Sigmoid colon (tissue), 7 donors: ENCODE measurements around the gene TRPV5. TPM values are rescaled to one million over a fixed set of nuclear protein-coding genes. Genes with fewer than 3 reads are reported as not detected.
A peak's percentile ranks its signal among the peaks of the same experiment; 100 is the strongest.

Experiments
- DNase-seq: peaks from one replicate; pipeline ENCODE4 v3.0.0-alpha.2; 2019
- H3K27ac ChIP-seq, 4 donors: fragments of 200-600 bp; sonication (generic); one replicate each; pipeline ENCODE4 v1.5.1; 2016 to 2019; ENCODE audit warnings: mild to moderate bottlenecking in 1 of 4
- H3K27me3 ChIP-seq, 3 donors: fragments of 200-600 bp; sonication (generic); one replicate each; pipeline ENCODE4 v1.5.1; 2019; ENCODE audit warnings: mild to moderate bottlenecking in 1 of 3
- H3K36me3 ChIP-seq, 4 donors: fragments of 200-600 bp; sonication (generic); one replicate each; pipeline ENCODE4 v1.5.1; 2016 to 2019
- H3K4me1 ChIP-seq, 4 donors: fragments of 200-600 bp; sonication (generic); one replicate each; pipeline ENCODE4 v1.5.1; 2017 to 2019
- H3K4me3 ChIP-seq, 4 donors: fragments of 200-600 bp; sonication (generic); one replicate each; pipeline ENCODE4 v1.5.1; 2017 to 2019; ENCODE audit warnings: mild to moderate bottlenecking in 2 of 4, moderate library complexity in 1 of 4
- H3K9me3 ChIP-seq, 4 donors: fragments of 200-600 bp in 3 of 4; sonication (generic) in 3 of 4; one replicate each; pipeline versions ENCODE4 v1.5.1 to v1.6.1; 2013 to 2019
- EP300 ChIP-seq, 4 donors: sonication (generic); formaldehyde crosslinking; IDR thresholded peaks; one replicate each; pipeline ENCODE4 v1.6.1; 2017; ENCODE audit warnings: antibody characterized with exemption in 4 of 4
- POLR2A ChIP-seq, 2 donors: fragments of 450-650 bp; IDR thresholded peaks; one replicate each; pipeline ENCODE4 v1.6.1; 2016; ENCODE audit warnings: antibody characterized with exemption in 2 of 2, mild to moderate bottlenecking in 2 of 2, moderate library complexity in 2 of 2
- POLR2AphosphoS5 ChIP-seq, 4 donors: sonication (generic); formaldehyde crosslinking; IDR thresholded peaks; one replicate each; pipeline ENCODE4 v1.6.1; 2017; ENCODE audit warnings: antibody characterized with exemption in 4 of 4
- WGBS, 2 donors: extraction: QIAGEN DNeasy Blood & Tissue Kit; methylation state at CpG; one replicate each; pipeline ENCODE4 v1.1.7; 2013; 5-methylcytosine and 5-hydroxymethylcytosine counted together
- intact Hi-C: fragments of 100-400 bp; cut with DNase I; formaldehyde crosslinking; loops from one replicate; pipeline ENCODE4 v1.15.1; 2023
- polyA plus RNA-seq, 3 donors: library from polyadenylated mRNA; stranded (reverse); fragments of 200-250 nt; gene quantifications; one replicate each; pipeline ENCODE4 v1.2.3, GENCODE V29; 2013
- total RNA-seq, 4 donors: library from RNA; depleted of rRNA; stranded (reverse); fragments of >200 nt; gene quantifications; one replicate each; pipeline ENCODE4 v1.1.0, GENCODE V29; 2016
- TF ChIP-seq, protein P1 (sequence below), 4 experiments: fragments of 450-650 bp in 3 of 4; fragments of 200-600 bp in 1 of 4; IDR thresholded peaks; one replicate each; pipeline ENCODE4 v1.5.1; 2016 to 2019; ENCODE audit warnings: antibody characterized with exemption in 4 of 4, mild to moderate bottlenecking in 3 of 4, moderate library complexity in 2 of 4
- donor health status: healthy with polysubstance abuse.
- donor health status: Bipolar disorder and iron deficiency.
- donor health status: healthy.

Gene TRPV5
- total and polyA plus RNA-seq, 7 donors: 0.03 TPM; not detected in 6

DNA sequence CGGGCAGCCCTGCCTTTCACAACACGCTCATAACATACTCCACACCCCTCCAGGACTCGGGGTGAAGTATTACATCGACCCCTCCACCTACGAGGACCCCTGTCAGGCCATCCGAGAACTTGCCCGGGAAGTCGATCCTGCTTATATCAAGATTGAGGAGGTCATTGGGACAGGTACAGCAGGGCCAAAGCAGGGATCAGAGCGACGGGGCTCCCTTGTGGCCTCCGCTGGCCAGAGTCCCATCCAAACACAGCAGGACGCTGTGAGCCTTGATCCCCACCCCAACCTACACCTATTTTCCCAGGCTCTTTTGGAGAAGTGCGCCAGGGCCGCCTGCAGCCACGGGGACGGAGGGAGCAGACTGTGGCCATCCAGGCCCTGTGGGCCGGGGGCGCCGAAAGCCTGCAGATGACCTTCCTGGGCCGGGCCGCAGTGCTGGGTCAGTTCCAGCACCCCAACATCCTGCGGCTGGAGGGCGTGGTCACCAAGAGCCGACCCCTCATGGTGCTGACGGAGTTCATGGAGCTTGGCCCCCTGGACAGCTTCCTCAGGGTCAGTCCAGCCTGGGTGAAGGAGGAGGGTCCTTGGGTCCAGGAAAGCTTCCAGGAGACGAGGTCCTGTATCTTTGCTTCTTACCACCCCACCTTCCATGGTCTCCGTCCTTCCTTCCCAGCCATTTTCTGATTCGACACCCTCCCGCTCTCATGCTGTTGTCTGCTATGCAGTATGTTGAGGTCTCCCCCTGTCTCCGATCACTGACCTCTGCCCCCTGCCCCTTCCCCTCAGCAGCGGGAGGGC is 65.2 kb downstream of the TRPV5 start:
- no peak for TF ChIP-seq EP300 (IDR thresholded peaks at IDR 0.05)
- TF ChIP-seq, protein P1, sequence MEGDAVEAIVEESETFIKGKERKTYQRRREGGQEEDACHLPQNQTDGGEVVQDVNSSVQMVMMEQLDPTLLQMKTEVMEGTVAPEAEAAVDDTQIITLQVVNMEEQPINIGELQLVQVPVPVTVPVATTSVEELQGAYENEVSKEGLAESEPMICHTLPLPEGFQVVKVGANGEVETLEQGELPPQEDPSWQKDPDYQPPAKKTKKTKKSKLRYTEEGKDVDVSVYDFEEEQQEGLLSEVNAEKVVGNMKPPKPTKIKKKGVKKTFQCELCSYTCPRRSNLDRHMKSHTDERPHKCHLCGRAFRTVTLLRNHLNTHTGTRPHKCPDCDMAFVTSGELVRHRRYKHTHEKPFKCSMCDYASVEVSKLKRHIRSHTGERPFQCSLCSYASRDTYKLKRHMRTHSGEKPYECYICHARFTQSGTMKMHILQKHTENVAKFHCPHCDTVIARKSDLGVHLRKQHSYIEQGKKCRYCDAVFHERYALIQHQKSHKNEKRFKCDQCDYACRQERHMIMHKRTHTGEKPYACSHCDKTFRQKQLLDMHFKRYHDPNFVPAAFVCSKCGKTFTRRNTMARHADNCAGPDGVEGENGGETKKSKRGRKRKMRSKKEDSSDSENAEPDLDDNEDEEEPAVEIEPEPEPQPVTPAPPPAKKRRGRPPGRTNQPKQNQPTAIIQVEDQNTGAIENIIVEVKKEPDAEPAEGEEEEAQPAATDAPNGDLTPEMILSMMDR (IDR thresholded peaks at IDR 0.05): no peak
- TF ChIP-seq POLR2AphosphoS5 (IDR thresholded peaks at IDR 0.05): no peak
- TF ChIP-seq POLR2A (IDR thresholded peaks at IDR 0.05): no peak
- DNase-seq: no peak
- WGBS, 2 donors: 61 to 88% methylated on average over 31 of the region's 31 CpGs
- intact Hi-C loops: no loop called here
- no peaks in the 10 kb centered on the region for H3K27me3 ChIP-seq
- no peaks in the 10 kb centered on the region for H3K36me3 ChIP-seq
- H3K27ac ChIP-seq: no peak overlapping the region
- H3K4me3 ChIP-seq: no peak overlapping the region
- no peaks in the 10 kb centered on the region for H3K4me1 ChIP-seq
- no peaks in the 10 kb centered on the region for H3K9me3 ChIP-seq

DNA sequence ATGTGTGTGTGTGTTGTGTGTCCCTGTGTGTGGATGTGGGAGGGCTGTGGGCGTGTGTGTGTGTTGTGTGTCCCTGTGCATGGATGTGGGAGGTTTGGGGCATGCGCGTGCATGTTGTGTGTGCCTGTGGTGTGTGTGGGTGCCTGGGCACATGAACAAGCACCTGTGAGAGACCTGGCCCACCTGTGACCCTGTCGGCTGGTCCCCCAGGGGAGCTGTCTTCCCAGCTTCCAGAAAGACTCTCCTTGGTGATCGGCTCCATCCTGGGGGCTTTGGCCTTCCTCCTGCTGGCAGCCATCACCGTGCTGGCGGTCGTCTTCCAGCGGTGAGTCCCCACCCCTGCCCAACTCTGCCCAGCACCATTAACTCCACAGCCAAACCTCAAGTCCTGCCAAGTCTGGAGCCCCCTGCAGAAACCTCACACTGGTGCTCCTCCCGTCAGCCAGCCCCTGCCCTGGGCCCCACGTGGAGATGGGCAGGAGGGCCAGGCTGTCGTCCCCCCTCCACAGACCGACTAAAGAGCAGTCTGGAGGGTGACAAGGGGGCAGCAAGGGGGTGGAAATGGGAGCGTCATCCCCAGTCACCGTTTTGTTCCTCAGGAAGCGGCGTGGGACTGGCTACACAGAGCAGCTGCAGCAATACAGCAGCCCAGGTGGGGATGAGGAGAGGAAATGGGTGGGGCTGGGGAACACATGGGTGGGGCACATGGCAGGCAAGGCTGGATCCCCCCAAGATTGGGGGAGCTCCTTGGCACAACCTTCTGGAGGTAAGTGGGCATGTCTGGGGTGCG is 66.0 kb downstream of the TRPV5 start:
- intact Hi-C loops: no loop called here
- Histone ChIP-seq H3K9me3 (no peaks in the 10 kb centered on the region), H3K4me3 (no peak overlapping the region), H3K36me3 (no peaks in the 10 kb centered on the region), H3K27me3 (no peaks in the 10 kb centered on the region), H3K4me1 (no peaks in the 10 kb centered on the region), H3K27ac (no peak overlapping the region)
- TF ChIP-seq POLR2AphosphoS5 (IDR thresholded peaks at IDR 0.05) (no peak), EP300 (IDR thresholded peaks at IDR 0.05) (no peak), POLR2A (IDR thresholded peaks at IDR 0.05) (no peak)
- TF ChIP-seq, protein P1 (IDR thresholded peaks at IDR 0.05): no peak
- 65 to 78% methylated on average over 18 of the region's 18 CpGs for WGBS, 2 donors
- no peak for DNase-seq

GRCh38 chr7:142867097-142867378 is 66.5 kb downstream of the TRPV5 start:
- TF ChIP-seq EP300 (IDR thresholded peaks at IDR 0.05) (no peak), POLR2AphosphoS5 (IDR thresholded peaks at IDR 0.05) (no peak), POLR2A (IDR thresholded peaks at IDR 0.05) (no peak)
- TF ChIP-seq, protein P1 (IDR thresholded peaks at IDR 0.05): no peak
- no peak for DNase-seq
- H3K9me3 ChIP-seq: no peaks in the 10 kb centered on the region
- no peak overlapping the region for H3K4me3 ChIP-seq
- H3K27ac ChIP-seq: no peak overlapping the region
- intact Hi-C loops: no loop called here
- no peaks in the 10 kb centered on the region for H3K27me3 ChIP-seq
- no peaks in the 10 kb centered on the region for H3K36me3 ChIP-seq
- no peaks in the 10 kb centered on the region for H3K4me1 ChIP-seq
- 31 to 74% methylated on average over 4 of the region's 4 CpGs for WGBS, 2 donors

DNA sequence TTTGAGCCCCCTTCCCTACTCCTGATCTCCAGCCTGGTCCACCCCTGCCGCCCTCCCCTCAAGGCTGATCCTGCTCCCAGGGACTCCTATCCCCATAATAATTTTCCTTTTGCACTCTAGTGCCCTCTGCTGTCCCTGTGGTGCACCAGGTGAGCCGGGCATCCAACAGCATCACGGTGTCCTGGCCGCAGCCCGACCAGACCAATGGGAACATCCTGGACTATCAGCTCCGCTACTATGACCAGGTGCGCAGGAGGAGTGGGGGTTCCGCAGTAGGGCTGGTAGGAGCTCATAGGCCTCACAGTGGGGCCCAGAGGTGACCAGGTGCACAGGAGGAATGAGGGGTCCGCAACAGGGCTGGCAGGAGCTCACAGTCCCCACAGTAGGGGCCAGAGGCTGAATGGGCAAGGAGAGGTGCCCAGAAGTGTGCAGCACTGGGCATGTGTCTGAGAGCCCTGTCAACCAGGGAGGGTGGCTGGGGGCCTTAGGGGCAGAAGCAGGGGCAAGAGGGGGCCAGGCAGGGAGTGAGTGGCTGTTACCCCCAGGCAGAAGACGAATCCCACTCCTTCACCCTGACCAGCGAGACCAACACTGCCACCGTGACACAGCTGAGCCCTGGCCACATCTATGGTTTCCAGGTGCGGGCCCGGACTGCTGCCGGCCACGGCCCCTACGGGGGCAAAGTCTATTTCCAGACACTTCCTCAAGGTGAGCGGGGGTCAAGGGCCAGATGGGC is 67.0 kb downstream of the TRPV5 start:
- Histone ChIP-seq H3K27ac (no peak overlapping the region), H3K4me3 (no peak overlapping the region), H3K9me3 (no peaks in the 10 kb centered on the region), H3K4me1 (no peaks in the 10 kb centered on the region), H3K36me3 (no peaks in the 10 kb centered on the region), H3K27me3 (no peaks in the 10 kb centered on the region)
- DNase-seq: no peak
- TF ChIP-seq EP300 (IDR thresholded peaks at IDR 0.05) (no peak), POLR2AphosphoS5 (IDR thresholded peaks at IDR 0.05) (no peak)
- TF ChIP-seq, protein P1 (IDR thresholded peaks at IDR 0.05): peak; percentile 30 to 63 (median 49)
- 23 to 69% methylated on average over 18 of the region's 18 CpGs for WGBS, 2 donors
- intact Hi-C loops: loop anchor here (1.0 kb wide), 1 partner anchor 12 kb away; no protein-coding TSS in a partner anchor
